Thyroid gland (tissue), 4 donors: ENCODE measurements around the gene MAP3K8. TPM values are rescaled to one million over a fixed set of nuclear protein-coding genes. Genes with fewer than 3 reads are reported as not detected.

Experiments used
- DNase-seq, 2 donors: peaks; one replicate each; pipeline ENCODE4 v3.0.0-alpha.2; 2019
- H3K27ac ChIP-seq, 3 donors: fragments of 200-600 bp; sonication (generic); 1 replicate in 2 of 3; 2 replicates in 1 of 3; pipeline ENCODE4 v1.5.1; 2016 to 2019; ENCODE audit warnings: mild to moderate bottlenecking in 1 of 3, moderate library complexity in 1 of 3
- H3K27me3 ChIP-seq: fragments of 200-600 bp; sonication (generic); one replicate; pipeline ENCODE4 v1.5.1; 2019
- H3K36me3 ChIP-seq, 2 donors: fragments of 200-600 bp; sonication (generic); one replicate each; pipeline ENCODE4 v1.5.1; 2016 to 2019
- H3K4me1 ChIP-seq, 2 donors: fragments of 200-600 bp; sonication (generic); one replicate each; pipeline ENCODE4 v1.5.1; 2017 to 2019
- H3K4me3 ChIP-seq, 3 donors: fragments of 200-600 bp; sonication (generic); replicated peaks in 1 of 3; 1 replicate in 2 of 3; 2 replicates in 1 of 3; pipeline ENCODE4 v1.5.1; 2016; ENCODE audit warnings: mild to moderate bottlenecking in 1 of 3
- H3K9me3 ChIP-seq: fragments of 200-600 bp; sonication (generic); one replicate; pipeline ENCODE4 v1.5.1; 2017
- POLR2A ChIP-seq, 2 donors: fragments of 450-650 bp; IDR thresholded peaks; one replicate each; pipeline ENCODE4 v1.6.1; 2017; ENCODE audit warnings: antibody characterized with exemption in 2 of 2, mild to moderate bottlenecking in 2 of 2, moderate library complexity in 1 of 2
- WGBS, 2 donors: methylation state at CpG; one replicate each; pipeline ENCODE4 v1.1.5; 2017; 5-methylcytosine and 5-hydroxymethylcytosine counted together
- intact Hi-C: fragments of 100-400 bp; cut with DNase I; formaldehyde crosslinking; loops from one replicate; pipeline ENCODE4 v1.15.1; 2023
- total RNA-seq, 4 donors: library from RNA; depleted of rRNA; stranded (reverse); fragments of >200 nt; gene quantifications; one replicate each; pipeline ENCODE4 v1.2.3, GENCODE V29; 2016
- TF ChIP-seq, protein P1 (sequence below), 6 experiments: fragments of 200-600 bp in 3 of 6; fragments of 450-650 bp in 3 of 6; sonication (generic) in 3 of 6; IDR thresholded peaks; one replicate each; pipeline ENCODE4 v1.5.1; 2016 to 2019; ENCODE audit warnings: antibody characterized with exemption in 6 of 6, mild to moderate bottlenecking in 2 of 6, inconsistent platforms in 1 of 6, moderate library complexity in 1 of 6

MAP3K8 gene
- total RNA-seq, 4 donors from 2014 or later, result 9.7 to 37.9 (median 22.7) TPM

DNA sequence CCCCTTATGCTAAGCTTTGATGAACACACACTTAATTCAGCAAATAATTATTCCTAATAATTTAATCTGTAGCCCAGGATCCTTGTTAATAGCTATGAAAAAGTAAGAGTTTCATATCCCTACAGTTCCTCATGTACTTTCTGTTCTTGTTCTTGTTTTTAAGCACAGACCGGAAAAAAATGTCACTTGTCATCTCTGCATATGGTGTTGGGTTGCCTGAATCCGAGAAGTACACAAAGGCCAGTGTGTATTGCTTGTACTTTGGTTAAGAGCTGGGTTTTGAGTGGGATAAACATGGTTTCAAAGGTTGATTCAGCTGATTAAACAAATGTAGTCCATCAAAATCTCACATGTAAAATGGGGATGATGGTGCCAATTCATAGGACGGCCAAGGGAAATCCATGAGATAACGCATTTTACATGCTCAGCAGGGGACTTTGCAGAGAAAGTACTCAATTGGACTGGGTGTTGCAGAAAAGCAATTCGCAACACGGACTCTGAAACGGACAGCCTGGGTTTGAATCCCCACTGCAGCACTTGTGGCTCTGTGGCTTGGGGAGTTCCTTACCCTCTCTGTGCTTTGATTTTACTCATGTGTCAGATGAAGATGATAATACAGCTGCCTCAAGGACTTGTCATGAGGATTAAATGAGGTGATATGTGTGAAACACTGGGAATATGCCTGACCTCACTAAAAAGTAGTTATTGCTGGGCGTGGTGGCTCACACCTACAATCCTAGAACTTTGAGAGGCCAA, 71.7 kb downstream of the MAP3K8 start:
- Histone ChIP-seq H3K27ac (no peak overlapping the region), H3K4me1 (peaks cover 0 to 6% of the 10 kb centered on the region in 2 donors), H3K27me3 (no peaks in the 10 kb centered on the region), H3K4me3 (no peak overlapping the region), H3K36me3 (no peaks in the 10 kb centered on the region), H3K9me3 (no peaks in the 10 kb centered on the region)
- 87 to 95% methylated on average over 8 of the region's 8 CpGs for WGBS, 2 donors
- intact Hi-C loops, result no loop called here
- TF ChIP-seq POLR2A (IDR thresholded peaks at IDR 0.05), result no peak
- TF ChIP-seq, protein P1, sequence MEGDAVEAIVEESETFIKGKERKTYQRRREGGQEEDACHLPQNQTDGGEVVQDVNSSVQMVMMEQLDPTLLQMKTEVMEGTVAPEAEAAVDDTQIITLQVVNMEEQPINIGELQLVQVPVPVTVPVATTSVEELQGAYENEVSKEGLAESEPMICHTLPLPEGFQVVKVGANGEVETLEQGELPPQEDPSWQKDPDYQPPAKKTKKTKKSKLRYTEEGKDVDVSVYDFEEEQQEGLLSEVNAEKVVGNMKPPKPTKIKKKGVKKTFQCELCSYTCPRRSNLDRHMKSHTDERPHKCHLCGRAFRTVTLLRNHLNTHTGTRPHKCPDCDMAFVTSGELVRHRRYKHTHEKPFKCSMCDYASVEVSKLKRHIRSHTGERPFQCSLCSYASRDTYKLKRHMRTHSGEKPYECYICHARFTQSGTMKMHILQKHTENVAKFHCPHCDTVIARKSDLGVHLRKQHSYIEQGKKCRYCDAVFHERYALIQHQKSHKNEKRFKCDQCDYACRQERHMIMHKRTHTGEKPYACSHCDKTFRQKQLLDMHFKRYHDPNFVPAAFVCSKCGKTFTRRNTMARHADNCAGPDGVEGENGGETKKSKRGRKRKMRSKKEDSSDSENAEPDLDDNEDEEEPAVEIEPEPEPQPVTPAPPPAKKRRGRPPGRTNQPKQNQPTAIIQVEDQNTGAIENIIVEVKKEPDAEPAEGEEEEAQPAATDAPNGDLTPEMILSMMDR (IDR thresholded peaks at IDR 0.05), result no peak
- no peak for DNase-seq

DNA sequence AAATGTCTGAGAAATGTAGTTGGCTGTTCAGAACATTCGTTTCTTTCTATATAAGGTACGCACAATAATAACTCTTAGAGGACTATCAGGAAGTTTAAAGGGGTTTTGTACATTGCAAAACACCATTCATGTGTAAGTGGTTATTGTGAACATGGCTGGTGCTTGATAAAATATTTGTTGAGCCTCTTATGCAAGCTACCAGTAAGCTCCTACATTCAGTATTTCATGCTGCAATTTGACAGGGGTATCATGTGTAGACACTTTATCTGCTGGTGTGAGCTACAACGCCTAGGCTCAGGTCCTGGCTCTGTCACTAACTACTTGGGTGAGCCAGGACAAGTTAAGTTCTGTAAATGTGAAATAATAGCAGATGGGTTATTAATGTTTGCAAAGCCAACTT, 75.5 kb downstream of the MAP3K8 start:
- no peak overlapping the region for H3K4me3 ChIP-seq
- TF ChIP-seq POLR2A (IDR thresholded peaks at IDR 0.05), result no peak
- TF ChIP-seq, protein P1 (IDR thresholded peaks at IDR 0.05), result no peak
- no peaks in the 10 kb centered on the region for H3K36me3 ChIP-seq
- no peak overlapping the region for H3K27ac ChIP-seq
- WGBS, 2 donors, result 81 to 84% methylated on average over 3 of the region's 3 CpGs
- no peaks in the 10 kb centered on the region for H3K27me3 ChIP-seq
- DNase-seq, result no peak
- H3K9me3 ChIP-seq, result no peaks in the 10 kb centered on the region
- H3K4me1 ChIP-seq, result no peaks in the 10 kb centered on the region
- intact Hi-C loops, result no loop called here

DNA sequence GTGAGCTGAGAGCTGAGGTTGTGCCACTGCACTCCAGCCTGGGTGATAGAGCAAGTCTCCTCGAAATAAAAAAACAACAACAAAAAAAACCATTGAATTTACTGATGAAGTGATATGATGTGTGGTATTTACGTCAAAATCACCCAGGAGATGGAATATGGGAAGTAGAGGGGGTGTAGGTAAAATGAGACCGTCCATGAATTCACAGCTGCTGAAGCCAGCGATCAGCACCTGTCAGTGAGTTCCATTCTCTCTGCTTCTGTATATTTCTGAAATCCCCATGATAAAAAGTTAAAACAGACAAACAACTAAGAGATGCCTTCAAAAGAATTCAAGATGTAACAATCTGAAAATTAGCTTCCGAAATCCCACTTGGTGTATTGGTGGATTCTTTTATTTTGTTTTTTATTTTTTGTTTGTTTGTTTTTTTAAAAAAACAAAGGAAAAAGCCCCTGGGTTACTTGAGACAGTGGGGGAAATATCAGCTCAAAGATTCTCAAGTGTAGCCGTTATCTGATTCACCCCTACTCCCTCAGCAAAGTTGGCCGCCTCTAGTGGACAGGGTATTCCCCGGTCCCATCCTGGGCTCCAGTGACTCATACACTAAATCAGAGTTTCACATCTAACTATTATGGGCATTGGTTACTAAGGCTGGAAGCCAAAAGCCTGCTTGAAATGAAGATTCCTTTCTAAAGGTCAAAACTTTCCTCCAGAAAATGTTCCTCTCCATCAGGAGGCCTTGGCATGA, 76.4 kb downstream of the MAP3K8 start:
- Histone ChIP-seq H3K27ac (no peak overlapping the region), H3K27me3 (no peaks in the 10 kb centered on the region), H3K9me3 (no peaks in the 10 kb centered on the region), H3K4me3 (no peak overlapping the region), H3K4me1 (no peaks in the 10 kb centered on the region), H3K36me3 (no peaks in the 10 kb centered on the region)
- TF ChIP-seq, protein P1 (IDR thresholded peaks at IDR 0.05), result no peak
- no peak for TF ChIP-seq POLR2A (IDR thresholded peaks at IDR 0.05)
- peak in 1 of 2 donors; percentile 12 for DNase-seq
- intact Hi-C loops, result no loop called here
- WGBS, 2 donors, result 70 to 77% methylated on average over 8 of the region's 8 CpGs

DNA sequence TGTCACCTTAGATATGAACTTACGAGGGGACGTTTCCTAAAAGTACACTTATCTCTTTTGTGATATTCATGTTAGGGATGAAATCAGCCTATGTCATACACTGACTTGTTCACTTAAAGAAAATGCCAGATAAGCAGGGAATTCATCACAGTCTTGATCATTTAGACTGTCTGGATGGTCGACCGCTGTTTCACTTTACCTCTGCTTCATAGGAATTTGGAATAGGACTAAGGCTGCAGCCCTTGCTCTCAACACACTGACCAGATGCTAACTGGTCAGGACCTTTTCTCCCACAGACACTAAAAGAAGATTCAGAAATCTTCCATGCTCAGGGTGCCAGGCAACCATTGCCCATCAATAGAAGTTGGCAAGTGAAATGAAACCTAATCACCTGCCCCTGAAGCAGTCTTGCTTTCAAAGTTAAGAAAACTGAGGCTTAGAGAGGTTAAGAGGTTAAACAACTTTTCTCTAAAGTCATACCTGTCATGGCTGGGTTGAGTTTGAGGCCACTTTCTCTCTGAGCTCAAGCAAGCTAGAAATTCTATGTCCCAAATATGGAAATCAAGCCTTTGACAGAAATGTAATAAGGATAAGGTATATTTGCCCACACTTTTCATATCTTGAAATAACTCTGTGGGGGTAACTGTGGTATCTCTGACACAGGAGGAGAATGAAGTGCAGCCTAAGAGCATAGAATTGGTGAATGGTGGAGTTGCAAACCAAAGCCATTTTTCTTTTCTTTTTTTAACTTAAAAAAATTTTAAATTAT, 77.1 kb downstream of the MAP3K8 start:
- Histone ChIP-seq H3K27ac (no peak overlapping the region), H3K9me3 (no peaks in the 10 kb centered on the region), H3K4me1 (no peaks in the 10 kb centered on the region), H3K27me3 (no peaks in the 10 kb centered on the region), H3K4me3 (no peak overlapping the region), H3K36me3 (no peaks in the 10 kb centered on the region)
- intact Hi-C loops, result no loop called here
- DNase-seq, result no peak
- TF ChIP-seq, protein P1 (IDR thresholded peaks at IDR 0.05), result no peak
- no peak for TF ChIP-seq POLR2A (IDR thresholded peaks at IDR 0.05)
- WGBS, 2 donors, result 60 to 78% methylated on average over 4 of the region's 4 CpGs

Other genes starting within 250 kb of the MAP3K8 start
- gene MTPAP, start 84.9 kb upstream of the MAP3K8 start, total RNA-seq, result 10 to 100 TPM; 14.4 to 26.8 (median 20.0) TPM
- gene LYZL2, start 195.6 kb downstream of the MAP3K8 start, total RNA-seq, result not detected